ENCODE results near the gene CBX1.
"Not testable (repeated sequence)": the region's sequence is repeated elsewhere in the genome, so short reads cannot be mapped to it uniquely, and the experiment has no call there.

Gene CBX1

GRCh38 chr17:48123776-48124388 lies 22.6 kb upstream of the CBX1 start:
- DNase-seq (ENCODE audit: low read depth in 1 of 2, low spot score in 1 of 2): no peak

GRCh38 chr17:48123111-48123510 lies 21.8 kb upstream of the CBX1 start:
- DNase-seq (ENCODE audit: low read depth in 1 of 2, low spot score in 1 of 2): no peak

GRCh38 chr17:48122665-48123045 lies 21.4 kb upstream of the CBX1 start:
- no peak for DNase-seq (ENCODE audit: low read depth in 1 of 2, low spot score in 1 of 2)

- no peak for DNase-seq (ENCODE audit: low read depth in 1 of 2, low spot score in 1 of 2)
Observed at GRCh38 chr17:48121923-48122664, 20.8 kb upstream of the CBX1 start.

GRCh38 chr17:48113201-48113676 lies 12.0 kb upstream of the CBX1 start:
- DNase-seq (ENCODE audit: low read depth in 1 of 2, low spot score in 1 of 2): peak; percentile 9 to 12

GRCh38 chr17:48111937-48112241 lies 10.6 kb upstream of the CBX1 start:
- no peak for DNase-seq (ENCODE audit: low read depth in 1 of 2, low spot score in 1 of 2)

GRCh38 chr17:48110761-48111160 lies 9.5 kb upstream of the CBX1 start:
- DNase-seq (ENCODE audit: low read depth in 1 of 2, low spot score in 1 of 2): no peak

- DNase-seq (ENCODE audit: low read depth in 1 of 2, low spot score in 1 of 2): peak; percentile 86 to 88
Observed at GRCh38 chr17:48107137-48108055, 6.1 kb upstream of the CBX1 start, which contains the start of gene SNX11. Gene SNX11, plus strand, starts transcription at chr17:48107766. Its CDS starts 4,278 bp downstream, at chr17:48112044.

GRCh38 chr17:48106802-48107136 lies 5.5 kb upstream of the CBX1 start:
- DNase-seq (ENCODE audit: low read depth in 1 of 2, low spot score in 1 of 2): no peak

GRCh38 chr17:48104440-48104839 lies 3.2 kb upstream of the CBX1 start:
- no peak for DNase-seq (ENCODE audit: low read depth in 1 of 2, low spot score in 1 of 2)

- no peak for DNase-seq (ENCODE audit: low read depth in 1 of 2, low spot score in 1 of 2)
Observed at GRCh38 chr17:48102798-48103715, 1.8 kb upstream of the CBX1 start.

- DNase-seq (ENCODE audit: low read depth in 1 of 2, low spot score in 1 of 2): no peak
Observed at GRCh38 chr17:48102043-48102750, 919 bp upstream of the CBX1 start.

GRCh38 chr17:48100591-48101011 lies 677 bp downstream of the CBX1 start:
- no peak for DNase-seq (ENCODE audit: low read depth in 1 of 2, low spot score in 1 of 2)

- DNase-seq (ENCODE audit: low read depth in 1 of 2, low spot score in 1 of 2): no peak
Observed at GRCh38 chr17:48100160-48100559, 1.1 kb downstream of the CBX1 start.

- no peak for DNase-seq (ENCODE audit: low read depth in 1 of 2, low spot score in 1 of 2)
Observed at GRCh38 chr17:48095611-48096010, 5.7 kb downstream of the CBX1 start.

GRCh38 chr17:48093341-48094045 lies 7.8 kb downstream of the CBX1 start:
- DNase-seq (ENCODE audit: low read depth in 1 of 2, low spot score in 1 of 2): no peak

GRCh38 chr17:48084932-48085331 lies 16.3 kb downstream of the CBX1 start:
- DNase-seq (ENCODE audit: low read depth in 1 of 2, low spot score in 1 of 2): no peak

GRCh38 chr17:48081858-48082257 lies 19.4 kb downstream of the CBX1 start:
- DNase-seq (ENCODE audit: low read depth in 1 of 2, low spot score in 1 of 2): no peak

- DNase-seq (ENCODE audit: low read depth in 1 of 2, low spot score in 1 of 2): not testable (repeated sequence)
Observed at GRCh38 chr17:48077152-48077551, 24.1 kb downstream of the CBX1 start.

All from stimulated activated CD4-positive, alpha-beta T cell treated with anti-CD3 and anti-CD28 coated beads, Interleukin-15, amount 100 ng/mL, for 1 hour (primary cell).